GM23248 (cell line): ENCODE results near the gene STMP1.

Experiments
- EZH2 ChIP-seq: fragments of 200-600 bp; sonication (generic); IDR thresholded peaks from 2 replicates; pipeline ENCODE4 v1.6.1; 2018; ENCODE audit warnings: antibody characterized with exemption, mild to moderate bottlenecking; ENCODE audit not compliant: insufficient read depth, poor library complexity, severe bottlenecking
- EZH2phosphoT487 ChIP-seq: fragments of 200-600 bp; sonication (generic); IDR thresholded peaks from 2 replicates; pipeline ENCODE4 v1.6.1; 2018; ENCODE audit warnings: antibody characterized with exemption, moderate library complexity, mild to moderate bottlenecking, low read depth; ENCODE audit not compliant: insufficient read depth

GRCh38 chr7:135714534-135715009 lies 52.3 kb downstream of the STMP1 start:
- TF ChIP-seq EZH2 (no peak), EZH2phosphoT487 (no peak)
